ENCODE data around the gene PHKB. TPM values are rescaled to one million over a fixed set of nuclear protein-coding genes. Genes with fewer than 3 reads are reported as not detected.

The PHKB gene
- total and polyA plus RNA-seq, 4 donors: 24.4 to 86.5 (median 42.7) TPM

DNA sequence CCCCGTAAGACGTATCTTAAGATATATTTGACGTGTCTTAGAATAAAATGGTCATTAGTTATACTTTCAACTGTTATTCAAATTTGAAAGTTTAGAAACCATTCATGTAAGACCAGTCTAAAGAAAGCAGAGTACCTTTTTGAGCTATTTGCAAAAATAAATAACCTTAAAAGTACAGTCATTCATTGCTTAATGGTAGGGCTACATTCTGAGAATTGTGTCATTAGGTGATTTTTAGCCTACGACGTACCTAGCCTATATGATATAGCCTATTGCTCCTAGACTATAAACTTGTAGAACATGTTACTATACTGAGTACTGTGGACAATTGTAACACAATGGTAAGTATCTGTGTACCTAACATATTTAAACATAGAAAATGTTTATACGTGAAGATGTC, 139.2 kb downstream of the PHKB start:
- no peak overlapping the region for H3K27ac ChIP-seq (ENCODE audit: low read depth in 1 of 2, low read length in 2 of 2)
- H3K36me3 ChIP-seq (ENCODE audit: control insufficient read depth in 1 of 2, insufficient read depth in 2 of 2, low read length in 1 of 2): peaks cover 0 to 4% of the 10 kb centered on the region in 2 donors
- H3K4me1 ChIP-seq (ENCODE audit: control insufficient read depth in 1 of 2, insufficient read depth in 2 of 2, low read length in 2 of 2): no peaks in the 10 kb centered on the region
- no peaks in the 10 kb centered on the region for H3K9me3 ChIP-seq (ENCODE audit: control insufficient read depth, low read length)
- 96 to 97% methylated on average over 6 of the region's 6 CpGs for WGBS, 2 donors
- intact Hi-C loops (cut with DNase I): no loop called here
- H3K27me3 ChIP-seq (ENCODE audit: control insufficient read depth in 1 of 2, insufficient read depth in 2 of 2, low read length in 1 of 2): no peaks in the 10 kb centered on the region
- no peak overlapping the region for H3K4me3 ChIP-seq (ENCODE audit: low read length in 2 of 2)
- no peak for DNase-seq
- ATAC-seq (ENCODE audit: low FRiP score): no peak

DNA sequence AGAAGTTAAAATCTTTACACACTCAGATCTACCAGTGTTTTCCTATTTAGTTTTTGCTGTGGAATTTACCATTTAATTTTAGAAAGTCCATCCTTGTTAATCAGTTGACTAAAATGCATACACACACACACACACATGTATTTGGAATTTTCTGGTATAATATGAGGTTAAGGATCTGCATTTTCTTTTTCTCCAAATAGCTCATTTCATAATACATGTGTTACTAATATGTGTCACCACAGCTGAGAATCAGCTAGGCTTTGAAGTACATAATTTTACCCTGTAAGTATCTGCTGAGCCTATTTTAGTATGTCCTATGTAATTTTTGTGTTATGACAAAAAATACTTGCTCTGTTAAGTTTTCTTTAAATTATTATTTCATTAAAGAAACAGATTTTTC, 143.2 kb downstream of the PHKB start:
- Histone ChIP-seq H3K9me3 (ENCODE audit: control insufficient read depth, low read length) (no peaks in the 10 kb centered on the region), H3K4me3 (ENCODE audit: low read length in 2 of 2) (no peak overlapping the region), H3K4me1 (ENCODE audit: control insufficient read depth in 1 of 2, insufficient read depth in 2 of 2, low read length in 2 of 2) (no peaks in the 10 kb centered on the region), H3K27ac (ENCODE audit: low read depth in 1 of 2, low read length in 2 of 2) (no peak overlapping the region), H3K27me3 (ENCODE audit: control insufficient read depth in 1 of 2, insufficient read depth in 2 of 2, low read length in 1 of 2) (no peaks in the 10 kb centered on the region), H3K36me3 (ENCODE audit: control insufficient read depth in 1 of 2, insufficient read depth in 2 of 2, low read length in 1 of 2) (peaks cover 0 to 4% of the 10 kb centered on the region in 2 donors)
- intact Hi-C loops (cut with DNase I): no loop called here
- ATAC-seq (ENCODE audit: low FRiP score) (no peak), DNase-seq (no peak)

DNA sequence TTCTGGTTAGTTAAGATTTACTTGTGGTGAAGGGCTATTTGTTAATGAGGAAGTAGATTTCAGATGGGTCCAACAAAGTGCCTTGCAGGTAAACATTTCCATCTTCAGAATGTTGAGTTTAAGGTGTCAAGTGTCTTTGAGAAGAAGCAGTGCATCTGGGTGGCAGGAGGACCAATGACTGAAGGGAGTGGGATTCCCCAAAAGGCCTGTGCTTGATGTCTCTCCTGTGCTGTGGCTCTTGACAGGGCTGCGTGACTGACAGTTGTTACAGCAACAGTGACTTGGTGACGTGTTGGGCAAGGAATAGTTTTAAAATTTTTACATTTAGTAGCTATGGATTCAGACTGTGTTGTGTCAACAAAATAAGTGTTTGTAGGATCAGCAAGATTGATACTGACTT, 149.9 kb downstream of the PHKB start:
- H3K27ac ChIP-seq (ENCODE audit: low read depth in 1 of 2, low read length in 2 of 2): no peak overlapping the region
- peaks cover 0 to 3% of the 10 kb centered on the region in 2 donors for H3K36me3 ChIP-seq (ENCODE audit: control insufficient read depth in 1 of 2, insufficient read depth in 2 of 2, low read length in 1 of 2)
- intact Hi-C loops (cut with DNase I): no loop called here
- no peak for DNase-seq
- H3K4me3 ChIP-seq (ENCODE audit: low read length in 2 of 2): no peak overlapping the region
- no peaks in the 10 kb centered on the region for H3K9me3 ChIP-seq (ENCODE audit: control insufficient read depth, low read length)
- H3K4me1 ChIP-seq (ENCODE audit: control insufficient read depth in 1 of 2, insufficient read depth in 2 of 2, low read length in 2 of 2): no peaks in the 10 kb centered on the region
- no peaks in the 10 kb centered on the region for H3K27me3 ChIP-seq (ENCODE audit: control insufficient read depth in 1 of 2, insufficient read depth in 2 of 2, low read length in 1 of 2)
- no peak for ATAC-seq (ENCODE audit: low FRiP score)
- 95 to 98% methylated on average over 2 of the region's 2 CpGs for WGBS, 2 donors

DNA sequence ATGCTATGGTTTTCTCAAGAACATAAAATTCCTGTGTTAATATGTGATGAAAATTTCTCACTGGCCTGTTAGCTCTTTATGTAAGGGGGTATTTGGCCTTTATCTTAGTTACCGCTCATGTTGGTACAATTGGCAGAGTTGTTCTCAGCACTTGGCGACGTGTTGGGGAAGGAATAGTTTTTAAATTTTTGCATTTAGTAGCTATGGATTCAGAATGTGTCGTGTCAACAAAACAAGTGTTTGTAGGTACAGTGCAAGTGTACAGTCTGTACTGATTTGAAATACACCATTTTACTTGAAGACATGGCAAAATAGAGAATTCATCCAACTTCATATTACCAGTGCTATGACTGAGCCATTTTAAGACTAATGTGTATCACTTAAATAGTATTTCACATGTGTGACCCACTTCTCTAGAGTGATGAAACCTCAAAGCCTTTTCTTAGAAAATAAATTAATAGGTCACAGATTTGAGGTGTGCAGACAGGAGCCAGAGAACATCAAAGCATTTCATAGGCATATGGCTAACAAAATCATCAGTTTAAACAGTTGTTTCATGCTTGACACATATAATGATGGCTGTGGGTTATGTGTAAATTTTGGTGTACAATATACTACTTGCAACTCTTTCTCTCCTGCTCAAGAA, 150.8 kb downstream of the PHKB start:
- Histone ChIP-seq H3K4me3 (ENCODE audit: low read length in 2 of 2) (no peak overlapping the region), H3K27me3 (ENCODE audit: control insufficient read depth in 1 of 2, insufficient read depth in 2 of 2, low read length in 1 of 2) (no peaks in the 10 kb centered on the region), H3K4me1 (ENCODE audit: control insufficient read depth in 1 of 2, insufficient read depth in 2 of 2, low read length in 2 of 2) (no peaks in the 10 kb centered on the region), H3K36me3 (ENCODE audit: control insufficient read depth in 1 of 2, insufficient read depth in 2 of 2, low read length in 1 of 2) (peaks cover 0 to 3% of the 10 kb centered on the region in 2 donors), H3K9me3 (ENCODE audit: control insufficient read depth, low read length) (no peaks in the 10 kb centered on the region), H3K27ac (ENCODE audit: low read depth in 1 of 2, low read length in 2 of 2) (no peak overlapping the region)
- WGBS, 2 donors: 96 to 97% methylated on average over 4 of the region's 4 CpGs
- no peak for ATAC-seq (ENCODE audit: low FRiP score)
- intact Hi-C loops (cut with DNase I): no loop called here
- DNase-seq: no peak

DNA sequence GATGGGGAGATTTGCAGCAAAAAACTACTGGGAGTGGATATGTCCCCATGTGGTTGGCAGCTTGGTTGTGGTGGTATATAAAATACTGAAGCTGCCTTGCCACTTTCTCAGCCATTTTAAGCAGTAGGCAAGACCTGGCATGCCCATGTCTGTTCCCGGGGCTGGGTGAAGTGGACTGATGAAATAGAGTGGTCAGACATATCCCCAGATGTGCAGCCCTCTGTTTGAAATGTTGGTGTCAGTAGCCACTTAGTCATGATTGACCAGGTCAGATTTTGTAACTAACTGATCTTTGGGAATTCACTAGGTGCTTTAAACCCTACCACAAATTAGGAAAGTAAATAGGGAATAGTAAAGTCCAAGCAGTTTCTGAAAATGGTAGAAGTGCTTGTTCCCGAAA, 151.6 kb downstream of the PHKB start:
- peaks cover 0 to 3% of the 10 kb centered on the region in 2 donors for H3K36me3 ChIP-seq (ENCODE audit: control insufficient read depth in 1 of 2, insufficient read depth in 2 of 2, low read length in 1 of 2)
- 93 to 97% methylated on average over 2 of the region's 2 CpGs for WGBS, 2 donors
- ATAC-seq (ENCODE audit: low FRiP score): no peak

DNA sequence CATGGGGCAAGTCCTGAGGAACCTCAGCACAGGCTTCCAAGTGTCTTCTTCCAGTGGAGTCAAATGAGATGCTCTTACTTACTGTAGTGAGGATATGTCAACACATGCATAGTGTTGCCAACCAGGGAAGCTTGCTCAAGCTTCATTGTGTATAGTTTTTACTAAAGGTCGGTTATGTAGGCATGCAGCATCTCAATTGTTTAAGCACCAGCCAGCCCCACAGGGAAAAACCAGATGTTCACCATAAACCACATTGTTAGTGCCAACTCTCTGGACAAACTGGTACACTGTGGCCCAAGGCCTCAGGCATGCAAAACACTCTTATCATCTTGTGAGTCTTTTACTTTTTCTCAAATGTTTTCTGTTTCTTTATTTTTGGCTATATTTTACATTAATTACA, 152.1 kb downstream of the PHKB start:
- Histone ChIP-seq H3K36me3 (ENCODE audit: control insufficient read depth in 1 of 2, insufficient read depth in 2 of 2, low read length in 1 of 2) (peaks cover 0 to 3% of the 10 kb centered on the region in 2 donors), H3K4me1 (ENCODE audit: control insufficient read depth in 1 of 2, insufficient read depth in 2 of 2, low read length in 2 of 2) (no peaks in the 10 kb centered on the region), H3K4me3 (ENCODE audit: low read length in 2 of 2) (no peak overlapping the region), H3K27me3 (ENCODE audit: control insufficient read depth in 1 of 2, insufficient read depth in 2 of 2, low read length in 1 of 2) (no peaks in the 10 kb centered on the region), H3K27ac (ENCODE audit: low read depth in 1 of 2, low read length in 2 of 2) (no peak overlapping the region), H3K9me3 (ENCODE audit: control insufficient read depth, low read length) (no peaks in the 10 kb centered on the region)
- WGBS, 2 donors: 62 to 69% methylated on average over 1 of the region's 1 CpG
- DNase-seq (no peak), ATAC-seq (ENCODE audit: low FRiP score) (no peak)
- intact Hi-C loops (cut with DNase I): no loop called here

More for the DNA sequence above, 151.6 kb downstream of the PHKB start:
- intact Hi-C loops (cut with DNase I): no loop called here
- Histone ChIP-seq H3K9me3 (ENCODE audit: control insufficient read depth, low read length) (no peaks in the 10 kb centered on the region), H3K4me1 (ENCODE audit: control insufficient read depth in 1 of 2, insufficient read depth in 2 of 2, low read length in 2 of 2) (no peaks in the 10 kb centered on the region), H3K27me3 (ENCODE audit: control insufficient read depth in 1 of 2, insufficient read depth in 2 of 2, low read length in 1 of 2) (no peaks in the 10 kb centered on the region), H3K27ac (ENCODE audit: low read depth in 1 of 2, low read length in 2 of 2) (no peak overlapping the region), H3K4me3 (ENCODE audit: low read length in 2 of 2) (no peak overlapping the region)
- DNase-seq: no peak

DNA sequence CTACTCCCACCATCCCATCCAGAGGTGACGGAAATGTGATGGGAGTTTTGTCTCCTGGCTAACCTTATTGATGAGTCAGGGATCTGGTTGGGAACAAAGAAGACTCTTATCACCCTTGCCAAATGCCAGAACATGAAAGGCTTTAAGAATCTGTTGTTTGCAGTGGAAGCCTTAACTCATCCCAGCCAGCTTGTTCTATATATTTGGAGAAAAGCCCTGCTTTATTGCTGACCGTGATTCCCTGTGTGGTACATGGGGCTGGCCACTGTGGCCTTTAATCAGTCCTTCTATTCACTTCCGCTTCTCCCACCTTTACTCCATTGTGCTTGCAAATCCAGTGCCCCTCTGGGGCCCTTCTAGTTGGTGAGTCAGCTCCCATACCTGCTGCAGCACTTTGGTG, 156.6 kb downstream of the PHKB start:
- no peak for ATAC-seq (ENCODE audit: low FRiP score)
- 93 to 96% methylated on average over 3 of the region's 3 CpGs for WGBS, 2 donors
- H3K4me1 ChIP-seq (ENCODE audit: control insufficient read depth in 1 of 2, insufficient read depth in 2 of 2, low read length in 2 of 2): no peaks in the 10 kb centered on the region

DNA sequence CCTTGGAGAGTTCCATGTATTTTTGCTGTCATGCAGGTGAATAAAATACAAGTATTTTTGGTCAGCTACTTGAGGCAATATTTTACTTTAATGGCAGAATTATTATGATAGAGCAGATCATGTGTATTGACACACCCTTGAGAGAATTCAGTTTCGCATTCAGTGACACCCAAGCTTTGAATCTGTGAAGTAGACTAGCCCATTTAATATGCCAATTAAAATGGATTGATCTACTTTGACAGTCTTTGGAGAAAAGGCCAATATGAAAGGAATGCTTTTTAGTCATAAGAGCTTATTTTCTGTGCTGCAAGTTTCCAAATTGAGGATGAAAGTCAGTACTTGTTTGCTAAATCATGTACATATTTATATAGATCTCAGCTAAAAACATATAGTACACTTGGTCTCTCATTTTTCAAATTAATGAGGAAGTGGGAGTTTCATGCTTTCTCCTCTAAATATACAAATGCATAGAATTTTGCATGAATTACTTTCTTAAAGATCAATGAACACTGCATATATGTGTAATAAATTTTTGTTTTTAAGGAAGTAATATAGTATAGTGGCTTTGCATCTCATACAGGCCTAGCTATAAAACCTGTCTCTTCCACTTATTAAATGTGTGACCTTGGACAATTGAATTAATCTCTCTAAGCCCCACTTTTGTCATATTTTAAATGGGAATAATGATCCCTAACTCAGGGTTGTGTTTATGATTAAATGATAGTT, 161.5 kb downstream of the PHKB start:
- intact Hi-C loops (cut with DNase I): no loop called here
- H3K27ac ChIP-seq (ENCODE audit: low read depth in 1 of 2, low read length in 2 of 2): no peak overlapping the region
- H3K9me3 ChIP-seq (ENCODE audit: control insufficient read depth, low read length): no peaks in the 10 kb centered on the region
- no peak for ATAC-seq (ENCODE audit: low FRiP score)
- no peak for DNase-seq
- no peak overlapping the region for H3K4me3 ChIP-seq (ENCODE audit: low read length in 2 of 2)
- 100% methylated on average over 1 of the region's 1 CpG for WGBS, 2 donors
- H3K36me3 ChIP-seq (ENCODE audit: control insufficient read depth in 1 of 2, insufficient read depth in 2 of 2, low read length in 1 of 2): no peaks in the 10 kb centered on the region
- H3K27me3 ChIP-seq (ENCODE audit: control insufficient read depth in 1 of 2, insufficient read depth in 2 of 2, low read length in 1 of 2): no peaks in the 10 kb centered on the region
- no peaks in the 10 kb centered on the region for H3K4me1 ChIP-seq (ENCODE audit: control insufficient read depth in 1 of 2, insufficient read depth in 2 of 2, low read length in 2 of 2)

More for the DNA sequence above, 156.6 kb downstream of the PHKB start:
- Histone ChIP-seq H3K27ac (ENCODE audit: low read depth in 1 of 2, low read length in 2 of 2) (no peak overlapping the region), H3K27me3 (ENCODE audit: control insufficient read depth in 1 of 2, insufficient read depth in 2 of 2, low read length in 1 of 2) (no peaks in the 10 kb centered on the region), H3K36me3 (ENCODE audit: control insufficient read depth in 1 of 2, insufficient read depth in 2 of 2, low read length in 1 of 2) (no peaks in the 10 kb centered on the region), H3K4me3 (ENCODE audit: low read length in 2 of 2) (no peak overlapping the region), H3K9me3 (ENCODE audit: control insufficient read depth, low read length) (no peaks in the 10 kb centered on the region)
- intact Hi-C loops (cut with DNase I): no loop called here
- DNase-seq: no peak

DNA sequence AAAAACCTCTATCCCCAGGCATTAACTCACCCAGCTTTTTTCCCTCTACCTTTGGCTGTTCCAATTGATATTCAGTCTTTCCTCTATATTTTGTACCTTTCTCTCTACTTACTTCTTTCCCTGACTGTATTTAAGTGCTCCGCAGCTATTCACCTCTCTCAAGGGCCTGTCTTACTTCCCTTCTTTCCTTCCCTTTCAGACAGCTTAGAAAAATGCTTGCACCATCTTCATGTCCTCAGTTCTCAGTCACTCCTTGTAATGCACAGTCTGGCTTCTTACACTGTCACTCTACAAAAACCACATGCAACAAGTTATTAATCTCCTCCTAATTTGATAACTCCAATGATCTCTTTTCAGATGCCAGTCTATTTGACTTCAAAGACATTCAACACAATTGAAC, 163.4 kb downstream of the PHKB start:
- intact Hi-C loops (cut with DNase I): no loop called here
- WGBS, 2 donors: 96 to 97% methylated on average over 1 of the region's 1 CpG
- ATAC-seq (ENCODE audit: low FRiP score): no peak

More for the DNA sequence above, 163.4 kb downstream of the PHKB start:
- no peak for DNase-seq
- H3K9me3 ChIP-seq (ENCODE audit: control insufficient read depth, low read length): no peaks in the 10 kb centered on the region
- no peaks in the 10 kb centered on the region for H3K27me3 ChIP-seq (ENCODE audit: control insufficient read depth in 1 of 2, insufficient read depth in 2 of 2, low read length in 1 of 2)
- H3K27ac ChIP-seq (ENCODE audit: low read depth in 1 of 2, low read length in 2 of 2): no peak overlapping the region
- H3K4me1 ChIP-seq (ENCODE audit: control insufficient read depth in 1 of 2, insufficient read depth in 2 of 2, low read length in 2 of 2): no peaks in the 10 kb centered on the region
- no peaks in the 10 kb centered on the region for H3K36me3 ChIP-seq (ENCODE audit: control insufficient read depth in 1 of 2, insufficient read depth in 2 of 2, low read length in 1 of 2)
- H3K4me3 ChIP-seq (ENCODE audit: low read length in 2 of 2): no peak overlapping the region

All from aorta (tissue), 5 donors.